Activated CD8-positive, alpha-beta T cell treated with anti-CD3 and anti-CD28 coated beads, Interleukin-2, amount 10 ng/mL, durations not matched to agents 7 days and 5 days (primary cell): ENCODE data around the gene SPINT4. TPM values are rescaled to one million over a fixed set of nuclear protein-coding genes. Genes with fewer than 3 reads are reported as not detected.
"Not testable (repeated sequence)": the region's sequence is repeated elsewhere in the genome, so short reads cannot be mapped to it uniquely, and the experiment has no call there.

Experiments
- ATAC-seq: fragments of 150-1000 bp; cut with Tn5 transposase; one replicate; pipeline ENCODE4 v1.10.0; 2021; ENCODE audit warnings: moderate library complexity
- CTCF ChIA-PET: fragments of 350-600 bp; sonication (Branson Sonifier 250); formaldehyde crosslinking; loops from one replicate; lab custom pipeline; 2021; ENCODE audit warnings: antibody characterized with exemption; lab: Charles Lee
- POLR2A ChIA-PET: fragments of 350-600 bp; sonication (Branson Sonifier 250); formaldehyde crosslinking; loops from one replicate; lab custom pipeline; 2021; ENCODE audit warnings: antibody characterized with exemption; lab: Charles Lee
- DNase-seq: peaks from one replicate; pipeline ENCODE4 v3.0.0-alpha.2; 2020
- H3K27ac Mint-ChIP-seq: one replicate; pipeline ENCODE4 v1.8.0; 2021; ENCODE audit warnings: mild to moderate bottlenecking, mixed read lengths
- H3K27me3 Mint-ChIP-seq: one replicate; pipeline ENCODE4 v1.8.0; 2021; ENCODE audit warnings: low read depth, mixed read lengths
- H3K36me3 Mint-ChIP-seq: one replicate; pipeline ENCODE4 v1.8.0; 2021; ENCODE audit warnings: low read depth, mixed read lengths
- H3K4me1 Mint-ChIP-seq: one replicate; pipeline ENCODE4 v1.8.0; 2021; ENCODE audit warnings: low read depth, mixed read lengths
- H3K4me3 Mint-ChIP-seq: one replicate; pipeline ENCODE4 v1.8.0; 2021; ENCODE audit warnings: mild to moderate bottlenecking, mixed read lengths
- H3K9me3 Mint-ChIP-seq: one replicate; pipeline ENCODE4 v1.8.0; 2022; ENCODE audit warnings: mixed read lengths; ENCODE audit not compliant: insufficient read depth
- total RNA-seq, 2 experiments: library from RNA; stranded (reverse); gene quantifications; one replicate each; pipeline ENCODE4 v1.2.3, GENCODE V29; 2021

Gene SPINT4
- not detected for total RNA-seq

GRCh38 chr20:45722047-45722446, at the start of gene SPINT4:
Gene SPINT4, plus strand, starts transcription at chr20:45722347. Its CDS starts 21 bp downstream, at chr20:45722368.
- no peaks in the 10 kb centered on the region for H3K9me3 Mint-ChIP-seq
- no peaks in the 10 kb centered on the region for H3K36me3 Mint-ChIP-seq
- CTCF ChIA-PET = interaction anchor here (1.4 kb wide), 1 partner anchor 49 kb away, joined by 3 read pairs; no protein-coding TSS in a partner anchor
- H3K27ac Mint-ChIP-seq = no peak within 1 kb of the TSS
- DNase-seq = no peak
- POLR2A ChIA-PET = no interaction called here
- H3K4me3 Mint-ChIP-seq = no peak within 1 kb of the TSS
- no peaks in the 10 kb centered on the region for H3K4me1 Mint-ChIP-seq
- no peak for ATAC-seq
- peaks cover 24% of the 10 kb centered on the region for H3K27me3 Mint-ChIP-seq

GRCh38 chr20:45672765-45673164, 49.4 kb upstream of the SPINT4 start:
- Mint-ChIP-seq H3K27me3 (peaks cover 32% of the 10 kb centered on the region), H3K27ac (no peak overlapping the region), H3K4me1 (no peaks in the 10 kb centered on the region), H3K36me3 (no peaks in the 10 kb centered on the region), H3K9me3 (no peaks in the 10 kb centered on the region), H3K4me3 (no peak overlapping the region)
- DNase-seq (no peak), ATAC-seq (no peak)
- ChIA-PET POLR2A (no interaction called here), CTCF (no interaction called here)

GRCh38 chr20:45679650-45680049, 42.5 kb upstream of the SPINT4 start:
- CTCF ChIA-PET = no interaction called here
- Mint-ChIP-seq H3K4me3 (no peak overlapping the region), H3K4me1 (peaks cover 4% of the 10 kb centered on the region), H3K36me3 (no peaks in the 10 kb centered on the region), H3K27ac (no peak overlapping the region), H3K9me3 (peaks cover 13% of the 10 kb centered on the region), H3K27me3 (peaks cover 21% of the 10 kb centered on the region)
- DNase-seq = no peak
- POLR2A ChIA-PET = no interaction called here
- no peak for ATAC-seq

- H3K4me1 Mint-ChIP-seq = peaks cover 4% of the 10 kb centered on the region
- H3K4me3 Mint-ChIP-seq = no peak overlapping the region
- H3K9me3 Mint-ChIP-seq = no peaks in the 10 kb centered on the region
- ATAC-seq = no peak
- no peaks in the 10 kb centered on the region for H3K36me3 Mint-ChIP-seq
- no peak for DNase-seq
- CTCF ChIA-PET = no interaction called here
- H3K27me3 Mint-ChIP-seq = peaks cover 3% of the 10 kb centered on the region
- H3K27ac Mint-ChIP-seq = no peak overlapping the region
- POLR2A ChIA-PET = no interaction called here
These were observed 36.3 kb upstream of the SPINT4 start for GRCh38 chr20:45685896-45686295.

GRCh38 chr20:45693346-45693745, 28.8 kb upstream of the SPINT4 start:
- H3K9me3 Mint-ChIP-seq, H3K4me1 Mint-ChIP-seq, H3K27me3 Mint-ChIP-seq, H3K27ac Mint-ChIP-seq, ATAC-seq, H3K4me3 Mint-ChIP-seq, POLR2A ChIA-PET, H3K36me3 Mint-ChIP-seq, DNase-seq: not testable (repeated sequence)
- CTCF ChIA-PET = interaction anchor here (1.7 kb wide), 1 partner anchor 78 kb away, joined by 4 read pairs; no protein-coding TSS in a partner anchor

GRCh38 chr20:45695496-45695895, 26.7 kb upstream of the SPINT4 start:
- peaks cover 2% of the 10 kb centered on the region for H3K27me3 Mint-ChIP-seq
- no peaks in the 10 kb centered on the region for H3K9me3 Mint-ChIP-seq
- H3K4me1 Mint-ChIP-seq = no peaks in the 10 kb centered on the region
- H3K27ac Mint-ChIP-seq = no peak overlapping the region
- ChIA-PET POLR2A (no interaction called here), CTCF (no interaction called here)
- no peak overlapping the region for H3K4me3 Mint-ChIP-seq
- DNase-seq (no peak), ATAC-seq (no peak)
- H3K36me3 Mint-ChIP-seq = no peaks in the 10 kb centered on the region

GRCh38 chr20:45701104-45701503, 21.0 kb upstream of the SPINT4 start:
- Mint-ChIP-seq H3K9me3 (no peaks in the 10 kb centered on the region), H3K4me3 (no peak overlapping the region)

GRCh38 chr20:45701873-45702272, 20.3 kb upstream of the SPINT4 start, which contains the start of gene WFDC13:
Gene WFDC13, plus strand, starts transcription at chr20:45702038. Its CDS starts 86 bp downstream, at chr20:45702124.
- Mint-ChIP-seq H3K4me3 (no peak within 1 kb of the TSS), H3K36me3 (no peaks in the 10 kb centered on the region), H3K9me3 (no peaks in the 10 kb centered on the region), H3K4me1 (no peaks in the 10 kb centered on the region), H3K27ac (no peak within 1 kb of the TSS), H3K27me3 (peaks cover 7% of the 10 kb centered on the region)
- POLR2A ChIA-PET = no interaction called here
- CTCF ChIA-PET = no interaction called here
- no peak for ATAC-seq
- no peak for DNase-seq

More at GRCh38 chr20:45701104-45701503, 21.0 kb upstream of the SPINT4 start:
- Mint-ChIP-seq H3K36me3 (no peaks in the 10 kb centered on the region), H3K27me3 (peaks cover 7% of the 10 kb centered on the region), H3K4me1 (no peaks in the 10 kb centered on the region), H3K27ac (no peak overlapping the region)
- CTCF ChIA-PET = interaction anchor here (1.0 kb wide), 1 partner anchor 570 kb away, joined by 3 read pairs; no protein-coding TSS in a partner anchor
- POLR2A ChIA-PET = no interaction called here
- DNase-seq = no peak
- no peak for ATAC-seq

GRCh38 chr20:45704969-45705637, 17.0 kb upstream of the SPINT4 start, which contains the start of gene WFDC10B:
Gene WFDC10B, minus strand, starts transcription at chr20:45705019. Its CDS starts 19,027 bp downstream, at chr20:45685992.
- ATAC-seq = no peak
- no peaks in the 10 kb centered on the region for H3K36me3 Mint-ChIP-seq
- no peak within 1 kb of the TSS for H3K4me3 Mint-ChIP-seq
- H3K9me3 Mint-ChIP-seq = no peaks in the 10 kb centered on the region
- peaks cover 8% of the 10 kb centered on the region for H3K27me3 Mint-ChIP-seq
- no peak for DNase-seq
- no peak within 1 kb of the TSS for H3K27ac Mint-ChIP-seq
- H3K4me1 Mint-ChIP-seq = no peaks in the 10 kb centered on the region
- ChIA-PET CTCF (interaction anchor here (1.0 to 1.4 kb wide), 2 partner anchors 66 to 386 kb away, joined by 3 read pairs; no protein-coding TSS in a partner anchor), POLR2A (no interaction called here)

- peaks cover 21% of the 10 kb centered on the region for H3K4me1 Mint-ChIP-seq
- peak overlapping the region; percentile 4 for H3K4me3 Mint-ChIP-seq
- POLR2A ChIA-PET, H3K9me3 Mint-ChIP-seq, ATAC-seq, H3K27ac Mint-ChIP-seq, DNase-seq, H3K36me3 Mint-ChIP-seq: not testable (repeated sequence)
- peaks cover 21% of the 10 kb centered on the region for H3K27me3 Mint-ChIP-seq
- CTCF ChIA-PET = interaction anchor here (2.2 kb wide), 1 partner anchor 55 kb away, joined by 4 read pairs; no protein-coding TSS in a partner anchor
These were observed 5.9 kb upstream of the SPINT4 start for GRCh38 chr20:45716141-45716688.

- Mint-ChIP-seq H3K36me3 (no peaks in the 10 kb centered on the region), H3K27me3 (peaks cover 24% of the 10 kb centered on the region), H3K4me1 (no peaks in the 10 kb centered on the region), H3K9me3 (no peaks in the 10 kb centered on the region), H3K4me3 (no peak overlapping the region), H3K27ac (no peak overlapping the region)
- ChIA-PET CTCF (no interaction called here), POLR2A (no interaction called here)
- no peak for ATAC-seq
- DNase-seq = no peak
These were observed 3.0 kb downstream of the SPINT4 start for GRCh38 chr20:45725134-45725533.

GRCh38 chr20:45727044-45727443, 4.9 kb downstream of the SPINT4 start:
- peaks cover 3% of the 10 kb centered on the region for H3K9me3 Mint-ChIP-seq
- peaks cover under 1% of the 10 kb centered on the region for H3K36me3 Mint-ChIP-seq
- peaks cover 24% of the 10 kb centered on the region for H3K27me3 Mint-ChIP-seq
- H3K27ac Mint-ChIP-seq = no peak overlapping the region
- no peak for DNase-seq
- no peak for ATAC-seq
- no peaks in the 10 kb centered on the region for H3K4me1 Mint-ChIP-seq
- CTCF ChIA-PET = interaction anchor here (1.1 kb wide), 1 partner anchor 133 kb away, joined by 3 read pairs; no protein-coding TSS in a partner anchor
- H3K4me3 Mint-ChIP-seq = no peak overlapping the region
- POLR2A ChIA-PET = no interaction called here
